Stimulated activated CD4-positive, alpha-beta T cell treated with anti-CD3 and anti-CD28 coated beads, Interleukin-1b, Interleukin-23, amount 100 ng/mL, for 48 hours (primary cell): ENCODE measurements around the gene TEKTIP1.

ENCODE experiments used
- DNase-seq: peaks from one replicate; pipeline ENCODE4 v3.0.0-alpha.2; 2020

The TEKTIP1 gene

DNA sequence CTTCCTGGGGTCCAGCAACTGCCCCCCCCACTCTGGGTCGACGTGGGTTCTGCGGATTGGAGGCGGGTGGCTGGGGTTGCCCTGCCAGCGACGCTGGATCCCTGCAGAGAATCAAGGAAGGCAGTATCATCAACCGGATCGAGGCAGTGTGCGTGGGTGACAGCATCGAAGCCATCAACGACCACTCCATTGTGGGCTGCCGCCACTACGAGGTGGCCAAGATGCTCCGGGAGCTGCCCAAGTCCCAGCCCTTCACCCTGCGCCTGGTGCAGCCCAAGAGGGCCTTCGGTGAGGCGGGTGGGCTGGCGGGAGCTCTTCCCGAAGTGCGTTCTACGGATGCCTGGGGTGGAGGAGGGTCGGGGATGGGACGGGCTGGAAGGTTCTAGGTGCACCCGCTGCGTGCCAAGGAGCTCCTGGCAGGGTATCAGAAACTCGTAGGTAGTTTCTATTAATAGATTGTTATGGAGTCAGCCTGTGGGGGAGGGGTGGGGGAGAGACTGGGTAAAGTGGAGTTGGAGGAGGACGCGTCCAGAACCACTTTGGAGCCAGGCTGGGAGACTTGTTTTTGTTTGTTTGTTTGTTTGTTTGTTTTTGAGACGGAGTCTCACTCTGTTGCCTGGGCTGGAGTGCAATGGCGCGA is 47.9 kb downstream of the TEKTIP1 start:
- DNase-seq: no peak

- no peak for DNase-seq
These were observed 50.5 kb downstream of the TEKTIP1 start for GRCh38 chr19:3589439-3589838.

DNA sequence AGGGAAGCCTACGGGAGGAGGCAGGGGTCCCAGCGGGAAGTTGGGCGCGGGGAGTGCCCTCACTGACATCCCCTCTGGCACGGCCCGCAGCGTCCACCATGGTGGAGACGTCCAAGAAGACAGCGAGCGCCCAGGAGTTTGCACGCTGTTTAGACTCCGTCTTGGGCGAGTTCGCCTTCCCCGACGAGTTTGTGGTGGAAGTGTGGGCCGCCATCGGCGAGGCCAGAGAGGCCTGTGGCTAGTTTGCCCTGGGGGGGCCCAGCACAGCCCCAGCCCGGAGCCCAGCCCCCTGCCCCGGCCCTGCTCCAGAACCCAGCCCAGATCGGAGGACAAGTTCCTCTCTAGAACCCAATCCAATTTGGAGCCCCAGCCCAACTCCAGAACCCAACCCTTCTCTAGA is 51.0 kb downstream of the TEKTIP1 start:
- no peak for DNase-seq

- DNase-seq: no peak
These were observed 52.2 kb downstream of the TEKTIP1 start for GRCh38 chr19:3590991-3591659.

DNA sequence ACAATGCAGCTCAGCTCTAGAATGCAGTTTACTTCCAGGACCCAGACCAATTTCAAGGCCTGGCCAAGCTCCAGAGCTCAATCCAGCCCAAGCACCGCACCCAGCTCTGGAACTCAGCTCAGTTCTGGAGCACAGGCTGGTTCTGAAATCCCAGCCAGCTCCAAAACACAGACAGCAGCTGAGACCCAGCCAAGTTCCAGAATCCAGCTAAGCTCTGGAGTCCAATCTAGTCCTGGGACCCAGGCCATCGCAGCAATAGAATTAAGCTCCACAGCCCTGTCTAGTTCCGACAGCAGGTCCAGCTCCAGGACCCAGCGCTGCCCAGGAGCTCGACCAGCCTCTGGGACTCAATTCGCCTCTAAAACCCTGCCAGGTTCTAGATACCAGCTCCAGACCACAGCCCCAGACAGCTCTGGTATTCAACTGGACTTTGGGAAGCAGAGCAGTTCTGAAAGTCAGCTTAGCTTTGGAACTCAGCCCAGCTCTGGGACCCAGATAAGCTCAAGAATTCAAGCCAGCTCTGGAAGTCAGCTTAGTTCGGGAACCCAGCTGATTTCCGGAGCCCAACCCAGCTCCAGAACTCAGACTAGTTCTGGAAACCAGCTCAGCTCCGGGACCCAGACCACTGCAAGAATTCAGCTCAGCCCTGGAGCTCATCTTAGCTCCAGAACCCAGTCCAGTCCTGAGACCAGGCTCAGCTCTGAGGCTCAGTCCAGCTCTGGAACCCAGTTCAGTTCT is 53.1 kb downstream of the TEKTIP1 start:
- DNase-seq: no peak

DNA sequence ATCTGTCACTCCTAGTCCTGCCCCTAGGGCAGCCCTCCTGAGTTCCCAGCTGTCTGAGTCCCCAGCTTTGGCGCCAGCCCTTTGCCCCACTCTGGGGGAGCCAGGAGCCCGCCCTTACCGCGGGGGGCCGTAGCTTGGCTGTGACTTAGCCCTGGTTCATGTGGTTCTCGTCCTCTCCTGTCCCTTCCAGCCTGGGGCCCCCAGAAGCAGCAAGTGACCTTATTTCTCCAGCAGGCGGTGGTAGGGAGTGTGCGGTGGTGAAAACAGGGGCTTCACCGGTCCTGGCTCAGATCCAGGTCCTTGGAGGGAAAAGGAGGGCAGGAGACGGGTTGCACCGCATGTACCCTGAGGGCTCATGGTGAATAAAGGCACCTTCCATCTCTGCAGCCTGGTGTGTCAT is 54.2 kb downstream of the TEKTIP1 start:
- no peak for DNase-seq
